Measurements from ENCODE around the gene XXYLT1. TPM values are rescaled to one million over a fixed set of nuclear protein-coding genes. Genes with fewer than 3 reads are reported as not detected.

Gene XXYLT1
- total RNA-seq, 1 donor from 2014 or later, result 16.4 TPM

GRCh38 chr3:195104340-195104739, 166.6 kb downstream of the XXYLT1 start:
- Mint-ChIP-seq H3K27ac (no peak overlapping the region), H3K4me3 (no peak overlapping the region), H3K4me1 (peaks cover 28% of the 10 kb centered on the region), H3K9me3 (no peaks in the 10 kb centered on the region), H3K36me3 (peaks cover 2% of the 10 kb centered on the region), H3K27me3 (ENCODE audit: insufficient read depth, low read depth) (peaks cover 2% of the 10 kb centered on the region)
- Histone ChIP-seq H3K9ac (no peak overlapping the region), H4K20me1 (ENCODE audit: low read depth) (peaks cover 6% of the 10 kb centered on the region), H2AFZ (replicated peaks) (no peak overlapping the region), H3K4me1 (no peaks in the 10 kb centered on the region), H3F3A (ENCODE audit: low read depth) (peaks cover 2% of the 10 kb centered on the region), H3K27ac (no peak overlapping the region), H3K4me2 (no peak overlapping the region), H3K27me3 (no peaks in the 10 kb centered on the region), H3K36me3 (no peaks in the 10 kb centered on the region), H3K9me3 (ENCODE audit: low read depth) (no peaks in the 10 kb centered on the region), H3K4me3 (no peak overlapping the region), H3K79me2 (ENCODE audit: low read depth) (no peaks in the 10 kb centered on the region)
- TF ChIP-seq EZH2phosphoT487 (IDR thresholded peaks at IDR 0.05) (no peak), EZH2 (IDR thresholded peaks at IDR 0.05) (no peak), CTCF (IDR thresholded peaks at IDR 0.05) (no peak)
- no peak for DNase-seq (ENCODE audit: low spot score)

- TF ChIP-seq EZH2 (IDR thresholded peaks at IDR 0.05), result no peak
- no peak for TF ChIP-seq CTCF (IDR thresholded peaks at IDR 0.05)
- TF ChIP-seq EZH2phosphoT487 (IDR thresholded peaks at IDR 0.05), result no peak
- Mint-ChIP-seq H3K4me3 (no peak overlapping the region), H3K36me3 (peaks cover 2% of the 10 kb centered on the region), H3K4me1 (peaks cover 28% of the 10 kb centered on the region), H3K9me3 (no peaks in the 10 kb centered on the region), H3K27ac (peak overlapping the region; percentile 40), H3K27me3 (ENCODE audit: insufficient read depth, low read depth) (peaks cover 2% of the 10 kb centered on the region)
- Histone ChIP-seq H3K79me2 (ENCODE audit: low read depth) (no peaks in the 10 kb centered on the region), H3K4me2 (no peak overlapping the region), H3K4me3 (no peak overlapping the region), H3K4me1 (no peaks in the 10 kb centered on the region), H4K20me1 (ENCODE audit: low read depth) (peaks cover 6% of the 10 kb centered on the region), H3F3A (ENCODE audit: low read depth) (peaks cover 2% of the 10 kb centered on the region), H3K27ac (no peak overlapping the region), H3K27me3 (no peaks in the 10 kb centered on the region), H3K9ac (no peak overlapping the region), H3K9me3 (ENCODE audit: low read depth) (no peaks in the 10 kb centered on the region), H3K36me3 (no peaks in the 10 kb centered on the region), H2AFZ (replicated peaks) (no peak overlapping the region)
- DNase-seq (ENCODE audit: low spot score), result no peak
These were observed 167.3 kb downstream of the XXYLT1 start for GRCh38 chr3:195103623-195104022.

- H3K27me3 ChIP-seq, result no peaks in the 10 kb centered on the region
- H3K27ac Mint-ChIP-seq, result no peak overlapping the region
- no peaks in the 10 kb centered on the region for H3K9me3 ChIP-seq (ENCODE audit: low read depth)
- no peaks in the 10 kb centered on the region for H3K79me2 ChIP-seq (ENCODE audit: low read depth)
- no peak for TF ChIP-seq CTCF (IDR thresholded peaks at IDR 0.05)
- no peak for TF ChIP-seq EZH2 (IDR thresholded peaks at IDR 0.05)
- no peak for TF ChIP-seq EZH2phosphoT487 (IDR thresholded peaks at IDR 0.05)
- H3K4me3 ChIP-seq, result no peak overlapping the region
- H3K4me3 Mint-ChIP-seq, result no peak overlapping the region
- peaks cover 2% of the 10 kb centered on the region for H3K36me3 Mint-ChIP-seq
- no peak overlapping the region for H2AFZ ChIP-seq (replicated peaks)
- no peak overlapping the region for H3K27ac ChIP-seq
- no peak overlapping the region for H3K4me2 ChIP-seq
- peaks cover 6% of the 10 kb centered on the region for H4K20me1 ChIP-seq (ENCODE audit: low read depth)
- no peaks in the 10 kb centered on the region for H3K9me3 Mint-ChIP-seq
- peaks cover 27% of the 10 kb centered on the region for H3K4me1 Mint-ChIP-seq
- DNase-seq (ENCODE audit: low spot score), result no peak
- no peaks in the 10 kb centered on the region for H3K36me3 ChIP-seq
- H3K4me1 ChIP-seq, result no peaks in the 10 kb centered on the region
- H3K9ac ChIP-seq, result no peak overlapping the region
- H3K27me3 Mint-ChIP-seq (ENCODE audit: insufficient read depth, low read depth), result peaks cover 2% of the 10 kb centered on the region
- H3F3A ChIP-seq (ENCODE audit: low read depth), result peaks cover 2% of the 10 kb centered on the region
These were observed 168.1 kb downstream of the XXYLT1 start for GRCh38 chr3:195102609-195103467.
